Measurements from ENCODE around the gene DCAF8. TPM values are rescaled to one million over a fixed set of nuclear protein-coding genes. Genes with fewer than 3 reads are reported as not detected.

The DCAF8 gene
- total RNA-seq, 1 experiment from 2014 or later: 98.1 TPM

DNA sequence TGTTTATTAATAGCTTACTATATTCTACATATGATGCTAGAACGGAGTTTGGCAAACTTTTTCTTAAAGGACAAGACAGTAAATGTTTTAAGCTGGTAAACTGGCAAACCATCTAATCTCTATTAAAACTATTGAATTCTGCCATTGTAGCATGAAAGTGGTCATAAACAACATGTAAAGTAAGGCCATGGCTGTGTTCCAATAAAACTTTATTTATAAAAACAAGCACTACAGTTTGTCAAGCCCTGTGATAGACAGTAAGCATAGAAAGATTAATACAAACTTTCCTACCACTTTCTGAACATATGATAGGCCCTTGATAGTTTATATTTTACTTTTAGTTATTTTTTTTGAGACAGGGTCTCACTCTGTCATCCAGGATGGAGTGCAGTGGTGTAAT is 34.8 kb downstream of the DCAF8 start:
- Histone ChIP-seq H4K20me1 (ENCODE audit: insufficient read depth) (no peaks in the 10 kb centered on the region), H3K4me2 (ENCODE audit: low read length) (no peak overlapping the region), H3K27me3 (ENCODE audit: insufficient read depth, low read length) (no peaks in the 10 kb centered on the region), H3K79me2 (ENCODE audit: insufficient read depth, low read length) (no peaks in the 10 kb centered on the region), H3K4me1 (ENCODE audit: control insufficient read depth in 1 of 2, insufficient read depth in 2 of 2, low read length in 2 of 2) (no peaks in the 10 kb centered on the region), H3K36me3 (ENCODE audit: control insufficient read depth in 1 of 2, insufficient read depth in 2 of 2, low read length in 2 of 2) (peaks cover 47 to 61% of the 10 kb centered on the region in 2 experiments; a peak in 3 of 4 replicates), H3K9me2 (ENCODE audit: insufficient read depth) (no peaks in the 10 kb centered on the region), H3K27ac (ENCODE audit: low read depth, low read length) (no peak overlapping the region), H3K4me3 (replicated peaks in 1 of 2; ENCODE audit: low read depth in 1 of 2, low read length in 2 of 2) (no peak overlapping the region), H3K9ac (ENCODE audit: low read length) (no peak overlapping the region), H2AFZ (ENCODE audit: low read depth, low read length, poor library complexity, severe bottlenecking) (no peak overlapping the region), H3K9me3 (ENCODE audit: control insufficient read depth in 1 of 2, insufficient read depth in 1 of 2, low read depth in 1 of 2, low read length in 2 of 2) (no peaks in the 10 kb centered on the region)
- intact Hi-C loops (cut with micrococcal nuclease): no loop called here
- no TSS peak for BruUV-seq (replicated peaks)
- ChIA-PET RAD21 (ENCODE audit: low non-redundant PET in 1 of 2, low total read pairs in 2 of 2, uncharacterized antibody in 2 of 2, unreplicated experiment in 2 of 2) (no interaction called here), POLR2A (no interaction called here), CTCF (interaction anchor here (1.2 kb wide), 1 partner anchor 25 kb away, joined by 4 read pairs; no protein-coding TSS in a partner anchor)
- ATAC-seq (no peak), DNase-seq (ENCODE audit: low read depth, low spot score) (no peak)
- no peak for TF ChIP-seq RAD21 (IDR thresholded peaks at IDR 0.05; ENCODE audit: low read depth)

DNA sequence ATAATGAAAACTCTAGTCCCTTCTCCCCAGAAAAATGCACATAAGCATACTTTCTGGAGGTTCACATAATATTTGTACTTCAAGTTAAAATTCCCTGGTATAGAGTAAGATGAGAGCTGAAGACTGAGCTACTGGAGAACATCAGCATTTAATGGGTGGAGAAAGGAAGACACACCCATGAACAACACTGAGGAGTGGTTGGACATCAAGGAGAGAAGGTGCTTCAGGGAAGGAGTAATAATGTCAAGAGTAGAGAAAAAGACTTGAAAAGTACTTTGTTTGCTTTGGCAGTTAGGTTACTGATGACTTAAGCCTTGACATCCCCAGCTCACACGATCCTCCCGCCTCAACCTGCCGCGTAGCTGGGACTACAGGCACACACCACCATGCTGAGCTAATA is 35.3 kb downstream of the DCAF8 start:
- ATAC-seq (no peak), DNase-seq (ENCODE audit: low read depth, low spot score) (no peak)
- Histone ChIP-seq H3K36me3 (ENCODE audit: control insufficient read depth in 1 of 2, insufficient read depth in 2 of 2, low read length in 2 of 2) (peaks cover 46 to 64% of the 10 kb centered on the region in 2 experiments; a peak in 3 of 4 replicates), H3K9me3 (ENCODE audit: control insufficient read depth in 1 of 2, insufficient read depth in 1 of 2, low read depth in 1 of 2, low read length in 2 of 2) (no peaks in the 10 kb centered on the region), H3K79me2 (ENCODE audit: insufficient read depth, low read length) (no peaks in the 10 kb centered on the region), H3K4me1 (ENCODE audit: control insufficient read depth in 1 of 2, insufficient read depth in 2 of 2, low read length in 2 of 2) (no peaks in the 10 kb centered on the region), H3K9ac (ENCODE audit: low read length) (no peak overlapping the region), H2AFZ (ENCODE audit: low read depth, low read length, poor library complexity, severe bottlenecking) (no peak overlapping the region), H3K9me2 (ENCODE audit: insufficient read depth) (no peaks in the 10 kb centered on the region), H4K20me1 (ENCODE audit: insufficient read depth) (no peaks in the 10 kb centered on the region), H3K4me3 (replicated peaks in 1 of 2; ENCODE audit: low read depth in 1 of 2, low read length in 2 of 2) (no peak overlapping the region), H3K27me3 (ENCODE audit: insufficient read depth, low read length) (no peaks in the 10 kb centered on the region), H3K27ac (ENCODE audit: low read depth, low read length) (no peak overlapping the region), H3K4me2 (ENCODE audit: low read length) (no peak overlapping the region)
- no TSS peak for BruUV-seq (replicated peaks)
- CTCF ChIA-PET: interaction anchor here (1.2 kb wide), 1 partner anchor 25 kb away, joined by 4 read pairs; no protein-coding TSS in a partner anchor
- intact Hi-C loops (cut with micrococcal nuclease): no loop called here
- RAD21 ChIA-PET (ENCODE audit: low non-redundant PET in 1 of 2, low total read pairs in 2 of 2, uncharacterized antibody in 2 of 2, unreplicated experiment in 2 of 2): no interaction called here
- POLR2A ChIA-PET: no interaction called here
- TF ChIP-seq SIN3A (IDR thresholded peaks at IDR 0.05; ENCODE audit: low read depth) (no peak), YY1 (IDR thresholded peaks at IDR 0.05; ENCODE audit: extremely low read depth, insufficient replicate concordance, low read depth, low read length) (no peak), EZH2phosphoT487 (IDR thresholded peaks at IDR 0.05; ENCODE audit: borderline replicate concordance) (no peak), POLR2A (IDR thresholded peaks at IDR 0.05; ENCODE audit: borderline replicate concordance, extremely low read depth, insufficient read depth, insufficient read length) (no peak), TCF7L2 (IDR thresholded peaks at IDR 0.05; ENCODE audit: borderline replicate concordance, extremely low read depth, insufficient read depth, insufficient read length) (no peak), EZH2 (IDR thresholded peaks at IDR 0.05) (no peak), ELF1 (IDR thresholded peaks at IDR 0.05; ENCODE audit: borderline replicate concordance, low read depth) (no peak), SP1 (IDR thresholded peaks at IDR 0.05; ENCODE audit: low read depth) (no peak)
- TF ChIP-seq, protein P1, sequence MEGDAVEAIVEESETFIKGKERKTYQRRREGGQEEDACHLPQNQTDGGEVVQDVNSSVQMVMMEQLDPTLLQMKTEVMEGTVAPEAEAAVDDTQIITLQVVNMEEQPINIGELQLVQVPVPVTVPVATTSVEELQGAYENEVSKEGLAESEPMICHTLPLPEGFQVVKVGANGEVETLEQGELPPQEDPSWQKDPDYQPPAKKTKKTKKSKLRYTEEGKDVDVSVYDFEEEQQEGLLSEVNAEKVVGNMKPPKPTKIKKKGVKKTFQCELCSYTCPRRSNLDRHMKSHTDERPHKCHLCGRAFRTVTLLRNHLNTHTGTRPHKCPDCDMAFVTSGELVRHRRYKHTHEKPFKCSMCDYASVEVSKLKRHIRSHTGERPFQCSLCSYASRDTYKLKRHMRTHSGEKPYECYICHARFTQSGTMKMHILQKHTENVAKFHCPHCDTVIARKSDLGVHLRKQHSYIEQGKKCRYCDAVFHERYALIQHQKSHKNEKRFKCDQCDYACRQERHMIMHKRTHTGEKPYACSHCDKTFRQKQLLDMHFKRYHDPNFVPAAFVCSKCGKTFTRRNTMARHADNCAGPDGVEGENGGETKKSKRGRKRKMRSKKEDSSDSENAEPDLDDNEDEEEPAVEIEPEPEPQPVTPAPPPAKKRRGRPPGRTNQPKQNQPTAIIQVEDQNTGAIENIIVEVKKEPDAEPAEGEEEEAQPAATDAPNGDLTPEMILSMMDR (IDR thresholded peaks at IDR 0.05 in 2 of 3, conservative IDR thresholded peaks at IDR 0.05 in 1 of 3; ENCODE audit: borderline replicate concordance in 1 of 3, insufficient read depth in 1 of 3, low read depth in 2 of 3, low read length in 2 of 3): no peak
- TF ChIP-seq, protein P2, sequence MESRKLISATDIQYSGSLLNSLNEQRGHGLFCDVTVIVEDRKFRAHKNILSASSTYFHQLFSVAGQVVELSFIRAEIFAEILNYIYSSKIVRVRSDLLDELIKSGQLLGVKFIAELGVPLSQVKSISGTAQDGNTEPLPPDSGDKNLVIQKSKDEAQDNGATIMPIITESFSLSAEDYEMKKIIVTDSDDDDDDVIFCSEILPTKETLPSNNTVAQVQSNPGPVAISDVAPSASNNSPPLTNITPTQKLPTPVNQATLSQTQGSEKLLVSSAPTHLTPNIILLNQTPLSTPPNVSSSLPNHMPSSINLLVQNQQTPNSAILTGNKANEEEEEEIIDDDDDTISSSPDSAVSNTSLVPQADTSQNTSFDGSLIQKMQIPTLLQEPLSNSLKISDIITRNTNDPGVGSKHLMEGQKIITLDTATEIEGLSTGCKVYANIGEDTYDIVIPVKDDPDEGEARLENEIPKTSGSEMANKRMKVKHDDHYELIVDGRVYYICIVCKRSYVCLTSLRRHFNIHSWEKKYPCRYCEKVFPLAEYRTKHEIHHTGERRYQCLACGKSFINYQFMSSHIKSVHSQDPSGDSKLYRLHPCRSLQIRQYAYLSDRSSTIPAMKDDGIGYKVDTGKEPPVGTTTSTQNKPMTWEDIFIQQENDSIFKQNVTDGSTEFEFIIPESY (IDR thresholded peaks at IDR 0.05; ENCODE audit: extremely low read depth, insufficient replicate concordance, low read length): no peak
- TF ChIP-seq, protein P3, sequence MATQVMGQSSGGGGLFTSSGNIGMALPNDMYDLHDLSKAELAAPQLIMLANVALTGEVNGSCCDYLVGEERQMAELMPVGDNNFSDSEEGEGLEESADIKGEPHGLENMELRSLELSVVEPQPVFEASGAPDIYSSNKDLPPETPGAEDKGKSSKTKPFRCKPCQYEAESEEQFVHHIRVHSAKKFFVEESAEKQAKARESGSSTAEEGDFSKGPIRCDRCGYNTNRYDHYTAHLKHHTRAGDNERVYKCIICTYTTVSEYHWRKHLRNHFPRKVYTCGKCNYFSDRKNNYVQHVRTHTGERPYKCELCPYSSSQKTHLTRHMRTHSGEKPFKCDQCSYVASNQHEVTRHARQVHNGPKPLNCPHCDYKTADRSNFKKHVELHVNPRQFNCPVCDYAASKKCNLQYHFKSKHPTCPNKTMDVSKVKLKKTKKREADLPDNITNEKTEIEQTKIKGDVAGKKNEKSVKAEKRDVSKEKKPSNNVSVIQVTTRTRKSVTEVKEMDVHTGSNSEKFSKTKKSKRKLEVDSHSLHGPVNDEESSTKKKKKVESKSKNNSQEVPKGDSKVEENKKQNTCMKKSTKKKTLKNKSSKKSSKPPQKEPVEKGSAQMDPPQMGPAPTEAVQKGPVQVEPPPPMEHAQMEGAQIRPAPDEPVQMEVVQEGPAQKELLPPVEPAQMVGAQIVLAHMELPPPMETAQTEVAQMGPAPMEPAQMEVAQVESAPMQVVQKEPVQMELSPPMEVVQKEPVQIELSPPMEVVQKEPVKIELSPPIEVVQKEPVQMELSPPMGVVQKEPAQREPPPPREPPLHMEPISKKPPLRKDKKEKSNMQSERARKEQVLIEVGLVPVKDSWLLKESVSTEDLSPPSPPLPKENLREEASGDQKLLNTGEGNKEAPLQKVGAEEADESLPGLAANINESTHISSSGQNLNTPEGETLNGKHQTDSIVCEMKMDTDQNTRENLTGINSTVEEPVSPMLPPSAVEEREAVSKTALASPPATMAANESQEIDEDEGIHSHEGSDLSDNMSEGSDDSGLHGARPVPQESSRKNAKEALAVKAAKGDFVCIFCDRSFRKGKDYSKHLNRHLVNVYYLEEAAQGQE (IDR thresholded peaks at IDR 0.05; ENCODE audit: low read depth): no peak
